Endothelial cell of umbilical vein (primary cell): ENCODE results near the gene JCHAIN. TPM values are rescaled to one million over a fixed set of nuclear protein-coding genes. Genes with fewer than 3 reads are reported as not detected.

ENCODE experiments used
- BruUV-seq: library from RNA; stranded (reverse); fragments of 400-500 nt; replicated peaks from 2 replicates; lab custom pipeline; 2021; lab: Mats Ljungman, UMichigan
- CTCF ChIA-PET: fragments of 300-600, 350-600 bp; sonication (Branson Sonifier 250); formaldehyde crosslinking; loops from one replicate; lab custom pipeline; 2021; ENCODE audit warnings: antibody characterized with exemption, inconsistent platforms; lab: Charles Lee
- POLR2A ChIA-PET: fragments of 300-600, 350-600 bp; sonication (Branson Sonifier 250); formaldehyde crosslinking; loops from one replicate; lab custom pipeline; 2021; ENCODE audit warnings: antibody characterized with exemption, inconsistent platforms; lab: Charles Lee
- DNase-seq: peaks from one replicate; pipeline ENCODE4 v3.0.0-alpha.2; 2011; ENCODE audit warnings: low read depth, low spot score
- FAIRE-seq: peaks from 2 replicates; lab custom pipeline; 2011; peaks lifted over from hg19 to GRCh38; lab: Jason Lieb, UNC
- H2AFZ ChIP-seq: 2 replicates; pipeline ENCODE4 v1.6.0; 2012; ENCODE audit warnings: low read depth, low read length, control low read depth, inconsistent platforms
- H3K27ac ChIP-seq: 2 replicates; pipeline ENCODE4 v1.5.1; 2011; ENCODE audit warnings: low read depth, mild to moderate bottlenecking, control low read depth, low read length, moderate library complexity; ENCODE audit not compliant: insufficient read depth
- H3K27me3 ChIP-seq, 2 experiments: 2 replicates each; pipeline versions ENCODE4 v1.6.0 to v1.6.1; 2011; ENCODE audit warnings: low read length in 2 of 2, mixed read lengths in 1 of 2; ENCODE audit not compliant: control insufficient read depth in 2 of 2, insufficient read depth in 2 of 2
- H3K36me3 ChIP-seq, 2 experiments: 2 replicates in 1 of 2; 3 replicates in 1 of 2; pipeline ENCODE4 v1.5.1; 2011; ENCODE audit warnings: low read length in 2 of 2, mild to moderate bottlenecking in 1 of 2, moderate library complexity in 1 of 2; ENCODE audit not compliant: control insufficient read depth in 2 of 2, insufficient read depth in 2 of 2; ENCODE audit errors: extremely low read depth in 1 of 2
- H3K4me1 ChIP-seq: 3 replicates; pipeline ENCODE4 v1.5.1; 2011; ENCODE audit warnings: mild to moderate bottlenecking, low read length; ENCODE audit not compliant: control insufficient read depth, insufficient read depth; ENCODE audit errors: extremely low read depth
- H3K4me2 ChIP-seq: 2 replicates; pipeline ENCODE4 v1.6.1; 2011; ENCODE audit warnings: low read length, control low read depth, mixed read lengths; ENCODE audit not compliant: insufficient read depth
- H3K4me3 ChIP-seq, 3 experiments: fragments of 200-600 bp in 1 of 3; sonication (generic), shearing (Covaris generic) in 1 of 3; replicated peaks in 1 of 3; 2 replicates each; pipeline ENCODE4 v1.5.1; 2011 to 2016; ENCODE audit warnings: control low read depth in 3 of 3, low read length in 3 of 3, mild to moderate bottlenecking in 2 of 3, inconsistent platforms in 1 of 3, low read depth in 1 of 3, moderate library complexity in 1 of 3; ENCODE audit not compliant: insufficient read depth in 1 of 3
- H3K79me2 ChIP-seq: 2 replicates; pipeline ENCODE4 v1.6.0; 2012; ENCODE audit warnings: low read length, inconsistent platforms; ENCODE audit not compliant: control insufficient read depth, insufficient read depth
- H3K9ac ChIP-seq: replicated peaks from 2 replicates; pipeline ENCODE3; 2011; ENCODE audit warnings: low read length, control low read depth; ENCODE audit not compliant: insufficient read depth; ENCODE audit errors: extremely low read depth
- H3K9me1 ChIP-seq: replicated peaks from 3 replicates; pipeline ENCODE4 v1.6.0; 2011; ENCODE audit warnings: mild to moderate bottlenecking, low read length; ENCODE audit not compliant: control insufficient read depth, insufficient read depth; ENCODE audit errors: extremely low read depth
- H3K9me3 ChIP-seq: replicated peaks from 2 replicates; pipeline ENCODE4 v1.5.1; 2012; ENCODE audit warnings: low read length, inconsistent platforms; ENCODE audit not compliant: control insufficient read depth, insufficient read depth
- H4K20me1 ChIP-seq: replicated peaks from 2 replicates; pipeline ENCODE3; 2011; ENCODE audit warnings: mild to moderate bottlenecking, low read length; ENCODE audit not compliant: control insufficient read depth, insufficient read depth; ENCODE audit errors: extremely low read depth
- CTCF ChIP-seq, 2 donors: IDR thresholded peaks; 1 replicate in 1 of 2; 2 replicates in 1 of 2; pipeline ENCODE4 v1.5.1; 2011; ENCODE audit warnings: low read length in 2 of 2, mild to moderate bottlenecking in 2 of 2, moderate library complexity in 2 of 2, control low read depth in 1 of 2, inconsistent platforms in 1 of 2, low read depth in 1 of 2; ENCODE audit not compliant: insufficient read depth in 1 of 2; ENCODE audit errors: extremely low read depth in 1 of 2
- EZH2 ChIP-seq: IDR thresholded peaks from 2 replicates; pipeline ENCODE4 v1.6.1; 2012; ENCODE audit warnings: borderline replicate concordance, low read depth, mild to moderate bottlenecking, moderate library complexity, low read length, inconsistent platforms; ENCODE audit not compliant: severe bottlenecking
- FOS ChIP-seq: IDR thresholded peaks from 2 replicates; pipeline ENCODE4 v1.6.1; 2011; ENCODE audit warnings: mild to moderate bottlenecking, low read length, moderate library complexity, borderline replicate concordance; ENCODE audit not compliant: insufficient read depth
- GATA2 ChIP-seq: IDR thresholded peaks from 2 replicates; pipeline ENCODE4 v1.7.0; 2011; ENCODE audit warnings: low read depth, mild to moderate bottlenecking, moderate library complexity, mixed read lengths, low read length; ENCODE audit not compliant: insufficient read length, insufficient read depth
- JUN ChIP-seq: IDR thresholded peaks from 2 replicates; pipeline ENCODE4 v1.6.1; 2011; ENCODE audit warnings: borderline replicate concordance, low read depth; ENCODE audit not compliant: insufficient read length, insufficient read depth
- MAX ChIP-seq: IDR thresholded peaks from 2 replicates; pipeline ENCODE4 v1.6.1; 2011; ENCODE audit not compliant: insufficient read depth, insufficient read length
- MYC ChIP-seq: IDR thresholded peaks from one replicate; pipeline ENCODE4 v1.6.1; 2011; ENCODE audit warnings: mild to moderate bottlenecking, low read depth, low read length
- POLR2A ChIP-seq: IDR thresholded peaks from 2 replicates; pipeline ENCODE4 v1.6.1; 2012; ENCODE audit warnings: low read depth, mild to moderate bottlenecking, control low read depth, low read length
- POLR2AphosphoS5 ChIP-seq: IDR thresholded peaks from 2 replicates; pipeline ENCODE4 v1.6.1; 2012; ENCODE audit warnings: low read depth, mild to moderate bottlenecking, control low read depth, low read length, moderate library complexity; ENCODE audit not compliant: insufficient read depth
- dilution Hi-C: fragments of 300-500 bp; cut with MboI; formaldehyde crosslinking; loops from one replicate; pipeline ENCODE4 v1.15.0; 2019; ENCODE audit warnings: low sequenced_read_pairs; ENCODE audit not compliant: extremely low pct_ligation_motif_present
- intact Hi-C: fragments of 100-400 bp; cut with micrococcal nuclease; formaldehyde crosslinking; loops from one replicate; pipeline ENCODE4 v1.10.0; 2022
- polyA plus RNA-seq, 4 experiments: library from polyadenylated mRNA; depleted of rRNA in 3 of 4; stranded (reverse) in 3 of 4; unstranded in 1 of 4; fragments of >200 nt; gene quantifications; 2 replicates each; pipeline versions ENCODE4 v1.2.1 to v1.2.3, GENCODE V29; 2011 to 2012; ENCODE audit warnings: missing spikeins in 1 of 4
- total RNA-seq: library from RNA; stranded (reverse); gene quantifications from 2 replicates; pipeline ENCODE4 v1.2.3, GENCODE V29; 2021

The JCHAIN gene
- total and polyA plus RNA-seq, 2 donors (not counting 3 experiments of a cell fraction or from before 2014, with no cell fraction given): not detected

- H3K79me2 ChIP-seq: no peaks in the 10 kb centered on the region
- BruUV-seq: no TSS peak
- intact Hi-C loops (no loop called here), dilution Hi-C loops (no loop called here)
- H3K36me3 ChIP-seq: no peaks in the 10 kb centered on the region
- H3K4me1 ChIP-seq: peaks cover 32% of the 10 kb centered on the region
- H3K4me2 ChIP-seq: peak overlapping the region; percentile 67
- no peaks in the 10 kb centered on the region for H3K27me3 ChIP-seq
- CTCF ChIA-PET: interaction anchor here (0.6 to 1.4 kb wide), 2 partner anchors 15 to 378 kb away, joined by 3 to 7 read pairs; no protein-coding TSS in a partner anchor
- H3K9me3 ChIP-seq: no peaks in the 10 kb centered on the region
- FAIRE-seq: peak; percentile 56
- peak overlapping the region; percentile 57 for H3K27ac ChIP-seq
- peak overlapping the region; percentile 9 for H3K9ac ChIP-seq
- H4K20me1 ChIP-seq: no peaks in the 10 kb centered on the region
- no peak overlapping the region for H2AFZ ChIP-seq
- peak; percentile 60 for DNase-seq
- TF ChIP-seq GATA2 (no peak), FOS (peak; percentile 83), JUN (peak; percentile 96)
- no peaks in the 10 kb centered on the region for H3K9me1 ChIP-seq
- POLR2A ChIA-PET: no interaction called here
- H3K4me3 ChIP-seq: no peak overlapping the region
Measured at GRCh38 chr4:70632028-70632427, 34.3 kb downstream of the JCHAIN start.

GRCh38 chr4:70630162-70630561 lies 36.1 kb downstream of the JCHAIN start:
- ChIA-PET CTCF (no interaction called here), POLR2A (no interaction called here)
- TF ChIP-seq POLR2AphosphoS5 (no peak), GATA2 (no peak), MYC (no peak), CTCF (IDR thresholded peaks at IDR 0.05; ENCODE audit: extremely low read depth in 1 of 2, insufficient read depth in 1 of 2, low read depth in 1 of 2, low read length in 2 of 2) (no peak), FOS (no peak), MAX (no peak), EZH2 (no peak), POLR2A (no peak), JUN (no peak)
- intact Hi-C loops (no loop called here), dilution Hi-C loops (no loop called here)
- Histone ChIP-seq H3K27me3 (no peaks in the 10 kb centered on the region), H4K20me1 (no peaks in the 10 kb centered on the region), H3K27ac (no peak overlapping the region), H3K9me1 (no peaks in the 10 kb centered on the region), H3K4me3 (no peak overlapping the region), H3K36me3 (no peaks in the 10 kb centered on the region), H3K79me2 (no peaks in the 10 kb centered on the region), H2AFZ (no peak overlapping the region), H3K4me2 (peak overlapping the region; percentile 12), H3K4me1 (peaks cover 27% of the 10 kb centered on the region), H3K9me3 (no peaks in the 10 kb centered on the region), H3K9ac (no peak overlapping the region)
- no TSS peak for BruUV-seq
- DNase-seq: no peak
- FAIRE-seq: peak; percentile 53
